WERI-Rb-1 (cell line): ENCODE data around the gene EPAS1.
A peak's percentile ranks its signal among the peaks of the same experiment; 100 is the strongest.

Experiments
- DNase-seq: peaks from one replicate; pipeline ENCODE4 v3.0.0-alpha.2; 2020
- H3K27ac ChIP-seq: fragments of 250-450 bp; sonication (Bioruptor Pico); 2 replicates; pipeline ENCODE4 v1.5.1; 2020; ENCODE audit warnings: mild to moderate bottlenecking, moderate library complexity
- H3K27me3 ChIP-seq: fragments of 250-450 bp; sonication (Bioruptor Pico); 2 replicates; pipeline ENCODE4 v1.5.1; 2021; ENCODE audit warnings: mild to moderate bottlenecking, low read depth, moderate library complexity; ENCODE audit not compliant: insufficient read depth, severe bottlenecking
- H3K36me3 ChIP-seq: fragments of 250-450 bp; sonication (Bioruptor Pico); 2 replicates; pipeline ENCODE4 v1.5.1; 2020; ENCODE audit warnings: mild to moderate bottlenecking, moderate library complexity
- H3K4me3 ChIP-seq: 2 replicates; pipeline ENCODE4 v1.5.1; 2011; ENCODE audit warnings: low read depth, mild to moderate bottlenecking, control low read depth, low read length
- H3K9me3 ChIP-seq: fragments of 250-450 bp; sonication (Bioruptor Pico); 2 replicates; pipeline ENCODE4 v1.5.1; 2021; ENCODE audit warnings: mild to moderate bottlenecking, moderate library complexity; ENCODE audit not compliant: severe bottlenecking
- TF ChIP-seq, protein P1 (sequence below): IDR thresholded peaks from 2 replicates; pipeline ENCODE4 v1.5.1; 2011; ENCODE audit warnings: low read depth, mild to moderate bottlenecking, control low read depth, inconsistent platforms, low read length

The EPAS1 gene

DNA sequence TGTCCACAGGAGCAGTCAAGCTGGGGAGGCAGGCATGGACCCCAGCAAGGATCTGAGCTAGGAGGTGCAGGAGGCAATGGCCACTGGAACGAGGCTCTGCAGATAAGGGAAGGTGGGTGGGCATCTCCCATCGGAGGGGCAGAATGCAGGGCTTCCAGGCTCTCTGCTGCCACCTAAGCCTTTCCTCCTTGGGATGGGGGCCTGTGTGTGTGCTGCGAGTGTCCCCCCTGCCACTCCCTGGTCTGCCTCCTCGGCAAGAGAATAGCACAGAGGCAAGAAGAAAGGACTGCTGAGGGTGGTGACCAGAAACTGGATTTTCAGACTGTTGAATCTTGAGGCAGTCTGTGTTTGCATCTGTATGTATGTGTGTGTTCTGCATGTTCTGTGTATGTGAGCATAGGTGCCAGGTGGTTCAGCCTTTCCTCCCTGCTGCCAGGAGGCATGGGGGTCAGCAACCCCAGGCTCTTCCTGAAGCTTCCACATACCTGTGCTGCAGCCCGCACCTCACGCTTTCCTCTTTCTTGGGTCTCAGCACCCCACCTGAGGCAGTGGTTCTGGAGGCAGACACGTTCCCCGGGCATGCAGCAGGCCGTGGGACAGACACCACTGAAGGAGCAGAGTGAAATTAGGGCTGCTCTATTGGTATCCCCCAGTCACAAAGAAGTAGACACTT is 86.7 kb downstream of the EPAS1 start:
- Histone ChIP-seq H3K27me3 (no peaks in the 10 kb centered on the region), H3K9me3 (no peaks in the 10 kb centered on the region), H3K4me3 (no peak overlapping the region), H3K27ac (no peak overlapping the region), H3K36me3 (no peaks in the 10 kb centered on the region)
- TF ChIP-seq, protein P1, sequence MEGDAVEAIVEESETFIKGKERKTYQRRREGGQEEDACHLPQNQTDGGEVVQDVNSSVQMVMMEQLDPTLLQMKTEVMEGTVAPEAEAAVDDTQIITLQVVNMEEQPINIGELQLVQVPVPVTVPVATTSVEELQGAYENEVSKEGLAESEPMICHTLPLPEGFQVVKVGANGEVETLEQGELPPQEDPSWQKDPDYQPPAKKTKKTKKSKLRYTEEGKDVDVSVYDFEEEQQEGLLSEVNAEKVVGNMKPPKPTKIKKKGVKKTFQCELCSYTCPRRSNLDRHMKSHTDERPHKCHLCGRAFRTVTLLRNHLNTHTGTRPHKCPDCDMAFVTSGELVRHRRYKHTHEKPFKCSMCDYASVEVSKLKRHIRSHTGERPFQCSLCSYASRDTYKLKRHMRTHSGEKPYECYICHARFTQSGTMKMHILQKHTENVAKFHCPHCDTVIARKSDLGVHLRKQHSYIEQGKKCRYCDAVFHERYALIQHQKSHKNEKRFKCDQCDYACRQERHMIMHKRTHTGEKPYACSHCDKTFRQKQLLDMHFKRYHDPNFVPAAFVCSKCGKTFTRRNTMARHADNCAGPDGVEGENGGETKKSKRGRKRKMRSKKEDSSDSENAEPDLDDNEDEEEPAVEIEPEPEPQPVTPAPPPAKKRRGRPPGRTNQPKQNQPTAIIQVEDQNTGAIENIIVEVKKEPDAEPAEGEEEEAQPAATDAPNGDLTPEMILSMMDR: 0 out of 2 replicates have a peak, but pooled peaks have one; percentile 14
- DNase-seq: no peak

DNA sequence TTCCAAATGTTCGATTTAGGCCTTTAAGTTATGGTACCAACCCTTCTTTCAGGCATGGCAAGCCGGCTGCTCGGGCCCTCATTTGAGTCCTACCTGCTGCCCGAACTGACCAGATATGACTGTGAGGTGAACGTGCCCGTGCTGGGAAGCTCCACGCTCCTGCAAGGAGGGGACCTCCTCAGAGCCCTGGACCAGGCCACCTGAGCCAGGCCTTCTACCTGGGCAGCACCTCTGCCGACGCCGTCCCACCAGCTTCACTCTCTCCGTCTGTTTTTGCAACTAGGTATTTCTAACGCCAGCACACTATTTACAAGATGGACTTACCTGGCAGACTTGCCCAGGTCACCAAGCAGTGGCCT is 87.2 kb downstream of the EPAS1 start:
- TF ChIP-seq, protein P1: no peak
- Histone ChIP-seq H3K27me3 (no peaks in the 10 kb centered on the region), H3K27ac (no peak overlapping the region), H3K36me3 (no peaks in the 10 kb centered on the region), H3K4me3 (no peak overlapping the region), H3K9me3 (no peaks in the 10 kb centered on the region)
- DNase-seq: no peak

DNA sequence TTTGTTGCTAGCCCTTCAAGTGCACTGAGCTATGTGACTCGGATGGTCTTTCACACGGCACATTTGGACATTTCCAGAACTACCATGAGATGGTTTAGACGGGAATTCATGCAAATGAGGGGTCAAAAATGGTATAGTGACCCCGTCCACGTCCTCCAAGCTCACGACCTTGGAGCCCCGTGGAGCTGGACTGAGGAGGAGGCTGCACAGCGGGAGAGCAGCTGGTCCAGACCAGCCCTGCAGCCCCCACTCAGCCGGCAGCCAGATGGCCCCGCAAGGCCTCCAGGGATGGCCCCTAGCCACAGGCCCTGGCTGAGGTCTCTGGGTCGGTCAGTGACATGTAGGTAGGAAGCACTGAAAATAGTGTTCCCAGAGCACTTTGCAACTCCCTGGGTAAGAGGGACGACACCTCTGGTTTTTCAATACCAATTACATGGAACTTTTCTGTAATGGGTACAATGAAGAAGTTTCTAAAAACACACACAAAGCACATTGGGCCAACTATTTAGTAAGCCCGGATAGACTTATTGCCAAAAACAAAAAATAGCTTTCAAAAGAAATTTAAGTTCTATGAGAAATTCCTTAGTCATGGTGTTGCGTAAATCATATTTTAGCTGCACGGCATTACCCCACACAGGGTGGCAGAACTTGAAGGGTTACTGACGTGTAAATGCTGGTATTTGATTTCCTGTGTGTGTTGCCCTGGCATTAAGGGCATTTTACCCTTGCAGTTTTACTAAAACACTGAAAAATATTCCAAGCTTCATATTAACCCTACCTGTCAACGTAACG is 88.8 kb downstream of the EPAS1 start:
- Histone ChIP-seq H3K9me3 (no peaks in the 10 kb centered on the region), H3K27ac (no peak overlapping the region), H3K27me3 (no peaks in the 10 kb centered on the region), H3K36me3 (no peaks in the 10 kb centered on the region), H3K4me3 (no peak overlapping the region)
- TF ChIP-seq, protein P1: no peak
- peak; percentile 61 for DNase-seq

DNA sequence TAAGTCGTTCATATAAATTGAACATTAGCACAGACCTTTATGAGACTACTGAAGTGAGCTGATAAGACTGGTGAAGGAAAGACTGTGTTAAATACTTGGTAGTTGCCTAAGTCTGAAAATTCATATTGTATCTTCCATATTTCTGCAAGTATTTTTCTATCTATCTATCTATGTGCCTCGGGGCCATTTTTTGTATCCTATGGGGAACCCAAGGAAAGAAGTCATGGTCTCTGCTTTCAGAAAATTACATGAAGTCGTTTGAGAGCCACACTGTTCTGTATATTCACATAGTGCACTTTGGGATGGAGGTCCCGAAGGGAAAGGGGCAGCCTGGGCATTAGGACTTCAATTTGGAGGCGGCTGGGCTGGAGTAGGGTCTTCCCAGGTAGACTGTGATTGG is 89.6 kb downstream of the EPAS1 start:
- Histone ChIP-seq H3K27ac (no peak overlapping the region), H3K4me3 (no peak overlapping the region), H3K36me3 (no peaks in the 10 kb centered on the region), H3K27me3 (no peaks in the 10 kb centered on the region), H3K9me3 (no peaks in the 10 kb centered on the region)
- DNase-seq: no peak
- TF ChIP-seq, protein P1: no peak

DNA sequence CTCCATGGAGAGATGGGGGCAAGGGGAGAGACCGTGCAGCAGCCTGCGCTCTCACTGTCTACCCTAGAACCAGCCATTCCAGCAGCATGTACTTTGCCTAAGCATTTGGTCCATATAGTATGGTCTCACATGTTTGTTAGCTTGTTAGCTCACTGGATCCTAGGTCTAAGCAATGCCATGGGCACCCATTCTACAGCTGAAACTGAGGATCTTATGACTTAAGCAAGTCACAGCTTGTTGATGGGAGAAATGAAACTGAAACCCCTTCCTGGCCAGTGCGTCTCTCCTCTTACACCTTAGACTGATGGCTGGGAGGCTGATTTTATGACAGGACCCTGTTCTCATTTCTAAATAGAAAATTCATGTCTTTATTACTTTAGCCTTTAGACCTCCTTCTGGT is 90.1 kb downstream of the EPAS1 start:
- TF ChIP-seq, protein P1: no peak
- H3K27ac ChIP-seq: no peak overlapping the region
- H3K9me3 ChIP-seq: no peaks in the 10 kb centered on the region
- H3K4me3 ChIP-seq: no peak overlapping the region
- H3K36me3 ChIP-seq: no peaks in the 10 kb centered on the region
- H3K27me3 ChIP-seq: no peaks in the 10 kb centered on the region
- no peak for DNase-seq
